RCC 7860 (cell line): ENCODE data around the gene GTF2I.
"Not testable (repeated sequence)": the region's sequence is repeated elsewhere in the genome, so short reads cannot be mapped to it uniquely, and the experiment has no call there.

Experiments
- DNase-seq: peaks from one replicate; pipeline ENCODE4 v3.0.0-alpha.2; 2015; ENCODE audit warnings: low spot score
- FAIRE-seq: peaks from 2 replicates; lab custom pipeline; 2012; peaks lifted over from hg19 to GRCh38; lab: Jason Lieb, UNC

Gene GTF2I

DNA sequence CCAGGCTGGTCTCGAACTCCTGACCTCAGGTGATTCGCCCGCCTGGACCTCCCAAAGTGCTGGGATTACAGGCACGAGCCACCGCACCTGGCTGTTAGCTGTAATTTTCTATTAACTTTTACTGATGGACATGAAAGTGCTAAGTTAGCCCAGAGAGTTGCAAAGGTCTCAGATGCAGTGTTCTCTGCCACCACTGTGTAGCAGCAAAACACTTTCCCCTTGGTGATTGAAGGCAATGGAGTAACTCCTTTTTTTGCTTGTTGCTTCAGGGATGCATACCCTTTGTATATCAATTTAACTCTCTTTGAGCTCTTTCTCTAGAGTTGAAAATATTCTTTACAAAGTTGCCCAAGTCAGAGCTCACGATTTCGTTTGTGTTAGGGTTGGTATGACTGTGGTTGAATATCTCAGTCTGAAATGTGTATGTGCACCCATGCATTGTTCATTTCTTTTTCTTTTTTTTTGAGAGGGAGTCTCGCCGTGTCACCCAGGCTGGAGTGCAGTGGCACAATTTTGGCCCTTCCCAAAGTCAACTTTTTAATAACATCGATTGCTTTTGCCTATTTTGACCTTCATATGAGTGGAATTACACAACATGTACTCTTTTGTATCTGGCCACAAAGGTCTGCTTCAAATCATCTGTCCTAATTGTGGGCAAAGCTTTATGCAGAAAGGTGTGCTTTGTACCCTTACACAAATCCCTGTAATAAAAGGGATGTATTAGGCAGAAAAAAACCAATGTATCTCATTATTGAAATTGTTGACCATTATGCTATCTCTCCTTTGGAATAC is 52.6 kb downstream of the GTF2I start:
- DNase-seq (no peak), FAIRE-seq (no peak)

DNA sequence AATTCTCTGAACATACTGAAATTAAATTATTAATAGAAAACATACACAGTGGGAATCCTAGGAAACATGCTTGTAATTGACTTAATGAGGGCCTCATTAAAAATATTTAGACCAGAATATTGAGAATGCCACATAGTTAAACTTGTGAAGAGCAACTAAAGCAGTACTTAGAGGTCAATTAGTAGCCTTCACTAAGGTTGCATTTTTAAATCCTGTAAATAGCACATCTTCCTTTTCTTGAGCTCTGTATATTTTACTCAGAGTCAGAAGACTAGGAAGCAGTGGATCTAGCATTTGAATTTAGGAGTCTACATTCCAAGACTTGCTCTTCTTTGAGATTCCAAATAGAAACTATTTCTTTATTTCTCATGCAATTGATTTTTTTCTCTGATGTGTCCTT is 56.0 kb downstream of the GTF2I start:
- FAIRE-seq, result no peak
- no peak for DNase-seq

DNA sequence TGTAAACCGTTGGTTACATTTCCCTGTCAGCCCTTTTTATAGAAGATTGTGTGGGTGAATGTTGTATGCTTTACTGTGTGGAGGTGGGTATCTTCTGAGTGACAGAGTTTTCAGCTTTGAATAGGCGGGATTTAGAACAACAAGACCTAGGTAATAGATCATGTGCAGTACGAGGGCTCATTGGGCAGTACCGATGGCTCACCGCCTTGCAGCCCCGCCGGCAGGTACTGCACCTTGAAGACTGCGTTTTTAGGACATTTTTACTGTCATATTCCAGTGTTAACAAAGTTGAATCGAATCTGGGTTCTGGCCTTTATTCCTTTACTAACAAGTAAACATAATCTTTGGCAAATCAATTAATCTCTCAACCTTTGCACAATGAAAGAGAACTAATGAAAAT is 60.4 kb downstream of the GTF2I start:
- FAIRE-seq, result no peak
- no peak for DNase-seq

DNA sequence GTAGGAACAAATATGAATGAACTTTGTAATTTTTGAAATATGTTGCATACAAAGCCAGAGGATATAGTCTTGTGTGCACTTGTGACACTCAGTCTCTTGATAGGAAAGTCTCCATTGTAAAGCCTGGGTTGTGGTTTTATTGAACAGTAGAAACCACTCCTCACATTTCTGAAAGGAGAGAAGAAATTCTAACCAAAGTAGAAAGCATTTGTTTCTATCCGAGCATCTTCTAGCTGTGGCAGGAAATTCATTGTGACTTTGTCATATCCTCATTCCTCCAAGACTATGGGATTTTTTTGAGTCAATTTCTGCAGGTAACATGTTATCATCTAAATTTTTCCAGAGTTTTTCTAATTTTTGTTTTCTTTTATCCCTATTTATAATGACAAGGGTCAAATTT is 60.8 kb downstream of the GTF2I start:
- FAIRE-seq (no peak), DNase-seq (no peak)

DNA sequence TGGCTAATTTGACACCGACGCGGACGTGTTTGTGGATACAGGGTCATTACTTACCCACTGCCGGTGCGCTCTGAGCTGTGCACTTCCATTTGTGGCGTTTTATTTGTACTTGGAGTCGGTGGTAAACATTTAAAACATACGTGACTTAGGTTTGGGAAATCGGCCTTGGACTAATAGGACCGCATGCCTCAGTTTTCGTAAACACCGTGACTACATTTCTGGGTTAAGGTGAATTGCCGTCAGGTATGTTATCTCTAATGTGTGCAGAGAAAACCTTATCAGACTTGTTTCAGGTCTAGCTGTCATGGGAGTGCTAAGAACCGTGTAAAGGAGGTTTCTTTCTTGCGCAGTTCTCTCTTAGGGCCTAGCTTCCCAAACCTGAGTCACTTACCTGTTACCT is 64.6 kb downstream of the GTF2I start:
- DNase-seq (no peak), FAIRE-seq (no peak)

DNA sequence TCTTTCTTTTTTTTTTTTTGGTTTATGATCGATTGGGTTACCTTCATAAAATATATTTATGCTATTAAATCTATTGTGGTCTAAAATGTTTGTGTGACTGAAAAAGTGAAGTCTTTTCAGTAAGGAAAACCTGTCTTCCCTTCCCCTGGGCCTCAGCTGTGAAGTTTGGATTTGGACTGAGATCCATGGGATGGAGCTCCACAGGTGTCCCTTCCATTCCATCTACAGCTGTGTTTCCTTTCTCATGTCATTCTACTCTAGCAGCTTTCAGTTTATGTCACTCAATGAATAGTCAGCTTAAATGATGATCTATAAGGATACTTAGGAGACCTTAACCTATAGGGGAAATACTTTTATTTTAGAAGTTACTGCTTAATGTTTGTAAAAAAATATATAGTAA is 68.3 kb downstream of the GTF2I start:
- no peak for FAIRE-seq
- no peak for DNase-seq

DNA sequence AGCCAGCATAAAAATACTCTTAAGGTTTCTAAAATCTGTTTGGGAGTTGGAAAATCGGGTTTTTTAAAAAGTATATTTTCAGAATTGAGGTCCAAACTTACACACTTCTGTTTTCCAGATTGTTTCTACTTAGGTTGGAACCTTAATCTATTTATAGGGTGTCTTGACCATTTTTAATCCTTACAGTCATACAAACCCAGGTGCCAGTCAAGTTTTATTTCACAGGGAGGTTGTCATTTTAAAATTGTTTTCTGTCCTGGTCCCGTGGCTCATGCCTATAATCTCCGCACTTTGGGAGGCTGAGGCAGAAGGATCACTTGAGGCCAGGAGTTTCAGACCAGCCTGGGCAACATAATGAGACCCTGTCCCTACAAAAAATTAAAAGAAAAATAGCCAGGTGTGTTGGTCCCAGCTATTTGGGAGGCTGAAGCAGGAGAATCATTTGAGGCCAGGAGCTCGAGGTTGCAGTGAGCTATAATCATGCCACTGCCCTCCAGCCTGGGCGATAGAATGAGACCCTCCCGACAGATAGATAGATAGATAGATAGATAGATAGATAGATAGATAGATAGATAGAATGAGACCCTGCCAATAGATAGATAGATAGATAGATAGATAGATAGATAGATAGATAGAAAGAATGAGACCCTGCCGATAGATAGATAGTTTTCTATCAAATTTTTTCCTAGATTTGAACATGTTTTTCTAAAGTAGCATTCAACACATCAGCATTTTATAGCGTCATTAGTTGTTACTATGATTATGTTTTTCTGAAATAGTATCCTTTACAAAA is 69.0 kb downstream of the GTF2I start:
- FAIRE-seq, result no peak
- DNase-seq, result no peak

DNA sequence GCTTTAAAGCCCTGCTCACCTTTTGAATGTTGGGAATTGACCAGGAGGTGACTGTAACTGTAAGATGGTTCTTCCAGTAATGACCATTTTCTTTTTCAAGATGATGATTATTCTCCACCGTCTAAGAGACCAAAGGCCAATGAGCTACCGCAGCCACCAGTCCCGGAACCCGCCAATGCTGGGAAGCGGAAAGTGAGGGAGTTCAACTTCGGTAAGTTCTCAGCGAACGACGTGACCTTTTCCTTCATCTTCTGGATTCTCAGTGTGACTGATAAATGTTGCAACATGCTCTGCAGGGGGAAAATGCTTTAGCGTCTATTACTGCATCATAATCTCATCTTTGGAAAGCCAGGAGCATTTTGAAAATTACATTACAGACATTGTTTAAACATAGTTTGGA is 71.2 kb downstream of the GTF2I start:
- not testable (repeated sequence) for FAIRE-seq

DNA sequence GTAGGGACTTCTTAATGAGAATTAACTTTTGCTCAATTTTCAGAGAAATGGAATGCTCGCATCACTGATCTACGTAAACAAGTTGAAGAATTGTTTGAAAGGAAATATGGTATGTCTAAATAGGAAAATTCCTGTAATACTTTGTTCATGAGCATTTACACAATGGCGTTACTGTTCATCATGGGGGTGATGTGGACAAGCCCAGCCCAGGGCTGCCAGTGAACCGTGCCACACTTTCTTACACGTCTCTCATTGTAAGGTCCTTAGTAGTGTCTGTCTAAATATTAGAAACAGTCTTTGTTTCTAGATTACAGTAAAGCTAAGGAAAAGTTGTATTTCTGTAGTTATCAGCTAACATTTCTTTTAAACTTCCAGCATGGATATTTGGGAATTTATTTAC is 72.7 kb downstream of the GTF2I start:
- not testable (repeated sequence) for DNase-seq, FAIRE-seq

More for the DNA sequence above, 71.2 kb downstream of the GTF2I start:
- not testable (repeated sequence) for DNase-seq

DNA sequence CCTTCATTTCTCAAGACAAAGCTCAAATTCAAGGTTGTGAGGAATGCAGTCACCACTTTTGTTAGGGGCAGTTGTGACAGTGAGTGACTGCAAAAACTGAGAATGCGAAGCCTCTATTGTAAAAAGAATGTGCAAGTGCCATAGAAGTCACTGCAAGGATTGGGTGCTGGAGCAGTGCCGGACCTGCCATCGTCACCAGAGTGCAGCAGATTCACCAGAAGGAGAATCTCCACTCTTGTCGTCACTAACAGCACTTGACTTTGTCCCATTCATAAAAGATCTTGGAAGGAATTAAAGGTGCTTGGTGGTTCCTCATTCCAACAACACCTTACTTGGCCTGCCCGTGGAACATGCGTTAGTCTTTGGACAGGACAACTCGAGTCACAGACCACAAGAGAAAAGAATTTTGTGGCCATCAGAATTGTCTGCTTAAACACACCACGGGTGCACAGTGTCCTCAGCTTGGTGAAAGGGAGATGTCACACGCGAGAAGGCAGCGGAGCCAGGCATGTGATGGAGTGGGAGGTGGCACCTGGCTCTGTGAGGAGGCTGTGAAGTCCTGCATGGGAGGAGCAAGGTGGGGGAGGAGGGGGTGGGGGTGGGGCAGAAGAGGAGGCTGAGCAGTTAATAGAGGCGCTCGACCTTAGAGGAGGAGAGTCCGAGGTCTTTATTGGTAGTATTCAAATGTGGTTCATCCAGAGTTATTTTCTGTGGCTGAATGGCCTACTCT is 82.6 kb downstream of the GTF2I start:
- FAIRE-seq, DNase-seq: not testable (repeated sequence)

DNA sequence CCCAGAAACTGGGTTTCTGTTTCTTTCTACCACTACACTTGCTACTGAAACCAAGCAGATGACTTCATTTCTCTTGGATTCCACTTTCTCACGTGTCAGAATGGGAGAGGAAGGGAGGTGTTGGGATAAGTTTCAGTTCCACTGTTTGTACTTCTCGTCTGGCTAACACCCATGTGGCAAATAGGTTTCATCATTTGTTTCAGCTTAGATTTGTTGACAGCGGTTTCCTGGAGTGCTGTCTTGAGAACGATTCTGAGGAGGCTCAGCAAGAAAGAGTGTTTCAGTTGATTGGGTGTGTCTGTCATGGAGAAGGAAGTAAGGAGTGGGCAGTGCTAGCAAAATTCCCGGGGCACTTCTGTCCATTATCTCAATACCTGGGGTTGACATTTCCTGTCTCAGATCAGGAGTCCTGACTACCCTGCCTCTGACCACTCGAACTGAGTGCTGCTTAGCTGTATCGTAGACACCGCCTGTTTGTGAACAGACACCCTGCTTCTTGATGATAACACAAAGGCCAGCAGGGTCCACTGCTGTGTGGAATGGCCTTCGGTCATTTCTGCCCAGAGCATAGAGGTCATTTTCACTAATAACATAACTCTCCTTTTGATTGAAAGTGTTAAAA is 86.5 kb downstream of the GTF2I start:
- not testable (repeated sequence) for DNase-seq, FAIRE-seq

DNA sequence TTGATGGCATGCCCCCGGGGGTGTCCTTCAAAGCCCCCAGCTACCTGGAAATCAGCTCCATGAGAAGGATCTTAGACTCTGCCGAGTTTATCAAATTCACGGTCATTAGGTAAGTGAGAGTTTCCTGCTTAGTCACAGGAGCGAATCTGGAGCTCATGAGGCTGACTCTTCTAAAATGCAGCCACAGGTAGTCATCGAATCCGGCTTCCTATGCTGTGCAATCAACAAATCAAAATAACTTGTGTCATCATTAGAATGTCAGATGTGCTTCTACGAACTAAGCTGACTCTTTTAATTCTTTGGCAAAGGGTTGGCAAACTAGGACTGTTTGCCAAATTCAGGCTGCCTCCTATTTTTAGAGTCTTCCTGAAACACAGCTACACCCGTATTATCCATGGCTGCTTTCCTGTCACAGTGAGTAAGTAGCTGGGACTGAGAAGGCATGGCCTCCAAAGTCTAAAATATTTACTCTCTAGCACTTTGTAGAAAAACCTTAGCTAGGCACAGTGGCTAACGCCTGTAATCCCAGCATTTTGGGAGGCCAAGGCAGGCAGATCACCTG is 96.5 kb downstream of the GTF2I start:
- not testable (repeated sequence) for DNase-seq
- peak; percentile 58 for FAIRE-seq

DNA sequence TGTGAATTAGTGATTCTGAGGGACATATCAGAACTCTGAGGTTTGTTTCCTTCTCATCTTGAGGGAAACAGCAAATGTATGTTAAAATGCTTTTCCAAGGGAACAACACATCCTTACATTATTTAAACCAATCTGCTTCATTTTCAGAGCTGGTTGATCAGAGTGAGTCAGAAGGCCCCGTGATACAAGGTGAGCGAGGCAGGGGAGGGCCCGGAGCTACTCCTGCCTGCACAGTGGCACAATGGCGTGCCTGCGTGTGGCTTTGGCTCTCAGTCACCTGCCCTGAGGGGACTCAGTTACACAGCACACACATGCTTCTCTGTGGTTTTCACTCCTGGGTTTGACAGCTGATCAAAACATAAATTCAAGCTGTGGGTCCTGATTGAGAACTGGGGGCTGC is 99.2 kb downstream of the GTF2I start:
- FAIRE-seq, DNase-seq: not testable (repeated sequence)

DNA sequence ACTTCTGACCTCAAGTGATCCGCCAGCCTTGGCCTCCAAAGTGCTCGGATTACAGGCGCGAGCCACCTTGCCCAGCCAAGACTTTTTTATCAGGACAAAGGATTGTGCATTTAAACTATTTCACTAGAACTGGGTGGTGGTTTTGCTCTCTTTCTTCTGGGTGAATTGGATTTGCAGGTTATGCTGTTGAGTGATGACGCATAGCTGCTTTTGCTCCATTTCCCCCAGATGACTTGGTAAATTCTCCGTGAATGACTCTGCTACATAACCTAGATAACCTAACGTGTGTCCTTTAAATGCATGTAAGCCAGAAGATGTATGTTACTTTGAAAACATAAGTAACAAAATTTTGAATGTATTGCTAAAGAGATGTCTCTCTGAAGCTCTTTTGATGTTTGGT is 100.8 kb downstream of the GTF2I start:
- not testable (repeated sequence) for DNase-seq, FAIRE-seq

DNA sequence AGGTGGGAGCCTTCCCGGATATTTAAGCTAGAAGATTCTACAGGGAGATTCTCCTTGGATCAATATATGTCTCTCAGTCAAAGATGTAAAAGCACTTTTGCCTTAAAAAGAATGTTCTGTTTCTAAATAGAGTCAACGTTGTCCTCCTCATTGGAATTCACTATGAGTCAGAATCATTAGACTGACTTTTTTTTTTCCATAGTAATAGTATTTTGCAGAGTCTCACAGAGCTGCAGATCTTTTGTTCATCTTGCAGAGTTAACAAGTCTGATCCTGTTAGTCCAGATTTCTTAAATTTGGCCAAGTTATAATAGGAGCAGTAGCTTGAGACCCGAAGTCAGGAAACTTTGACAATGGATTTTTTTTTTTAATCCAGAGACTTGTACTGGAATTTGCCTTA is 101.5 kb downstream of the GTF2I start:
- not testable (repeated sequence) for DNase-seq, FAIRE-seq

DNA sequence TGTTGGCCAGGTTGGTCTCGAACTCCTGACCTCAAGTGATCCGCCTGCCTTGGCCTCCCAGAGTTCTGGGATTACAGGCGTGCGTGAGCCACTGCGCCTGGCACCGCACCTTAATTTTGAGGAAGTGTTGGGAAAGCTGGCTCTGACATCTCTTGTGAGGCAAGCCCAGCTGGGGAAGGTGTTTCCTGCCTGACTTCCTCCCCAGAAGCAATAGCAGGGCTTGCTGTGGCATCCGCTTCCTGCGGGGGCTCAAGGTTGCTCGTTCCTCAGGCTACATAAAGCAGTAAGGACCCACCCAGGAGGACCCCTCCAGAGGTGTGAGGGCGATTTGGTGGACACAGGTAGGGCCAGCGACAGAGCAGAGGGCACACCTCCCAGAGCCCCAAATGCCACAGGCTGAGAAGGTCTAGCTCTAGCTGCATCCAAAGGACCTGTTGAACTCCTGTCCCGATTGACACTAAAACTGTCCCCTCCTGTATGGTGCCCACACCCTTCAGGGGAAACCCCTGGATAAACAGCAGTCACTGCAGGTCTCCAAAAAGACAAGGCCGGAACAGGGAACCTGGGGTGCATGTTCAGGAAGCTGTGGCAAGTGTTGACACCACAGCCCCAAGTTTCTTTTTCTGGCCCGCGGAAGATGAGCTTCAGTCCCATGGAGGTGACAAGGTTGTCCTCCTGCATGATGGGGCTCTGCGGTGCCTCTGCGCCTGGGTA is 107.8 kb downstream of the GTF2I start:
- not testable (repeated sequence) for FAIRE-seq, DNase-seq

DNA sequence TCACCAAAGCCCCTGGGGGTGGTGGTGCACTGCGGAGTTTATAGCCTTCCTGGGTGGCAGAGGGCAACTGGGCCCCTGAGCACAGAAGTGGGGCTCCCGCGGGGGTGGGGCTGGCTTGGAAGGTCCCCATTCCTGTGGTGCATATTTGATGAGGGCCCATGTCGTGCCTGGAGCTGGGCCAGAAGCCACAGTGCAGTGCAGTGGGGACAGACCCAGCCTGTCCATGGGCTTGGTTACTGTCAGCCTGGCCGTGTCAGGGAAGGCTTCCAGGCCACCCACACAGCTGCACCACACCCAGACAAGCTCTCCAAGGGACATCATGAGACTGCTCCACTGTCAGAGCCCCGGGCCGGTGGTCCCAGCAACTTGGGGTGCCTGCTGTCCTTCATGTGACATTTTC is 109.0 kb downstream of the GTF2I start:
- not testable (repeated sequence) for DNase-seq, FAIRE-seq

DNA sequence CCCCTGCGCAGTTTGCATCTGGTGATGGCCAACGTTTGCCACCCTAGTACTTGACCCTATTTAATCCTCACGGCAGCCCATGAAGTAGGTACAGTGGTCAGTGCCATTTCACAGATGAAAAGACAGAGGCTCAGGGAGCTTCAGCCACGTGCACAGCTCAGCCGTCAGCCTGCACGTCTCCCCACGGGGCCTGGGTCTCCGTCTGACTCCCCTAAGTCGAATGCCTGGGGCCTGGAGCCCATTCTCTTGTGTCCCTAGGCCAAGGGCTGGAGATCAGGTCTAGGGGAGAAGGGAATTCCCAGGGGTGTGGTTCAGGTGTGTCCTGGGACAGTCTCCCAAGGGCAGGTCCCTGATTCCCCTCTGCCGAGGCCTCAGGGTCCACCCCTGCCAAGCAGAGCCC is 109.5 kb downstream of the GTF2I start:
- not testable (repeated sequence) for DNase-seq, FAIRE-seq

DNA sequence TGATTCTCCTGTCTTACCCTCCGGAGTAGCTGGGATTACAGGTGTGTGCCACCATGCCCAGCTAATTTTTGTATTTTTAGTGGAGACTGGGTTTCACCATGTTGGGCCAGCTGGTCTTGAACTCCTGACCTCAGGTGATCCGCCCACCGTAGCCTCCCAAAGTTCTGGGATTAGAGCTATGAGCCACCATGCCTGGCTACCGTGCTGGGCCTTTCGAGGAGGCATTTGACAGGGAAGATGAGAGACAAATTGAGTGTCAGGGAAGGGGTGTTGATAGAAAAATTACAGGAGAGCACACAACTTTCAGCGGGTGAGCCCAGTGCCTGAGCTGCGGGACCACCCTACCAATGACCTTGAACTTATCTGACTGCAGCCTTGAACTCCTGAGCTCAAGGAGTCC is 112.5 kb downstream of the GTF2I start:
- not testable (repeated sequence) for FAIRE-seq, DNase-seq

DNA sequence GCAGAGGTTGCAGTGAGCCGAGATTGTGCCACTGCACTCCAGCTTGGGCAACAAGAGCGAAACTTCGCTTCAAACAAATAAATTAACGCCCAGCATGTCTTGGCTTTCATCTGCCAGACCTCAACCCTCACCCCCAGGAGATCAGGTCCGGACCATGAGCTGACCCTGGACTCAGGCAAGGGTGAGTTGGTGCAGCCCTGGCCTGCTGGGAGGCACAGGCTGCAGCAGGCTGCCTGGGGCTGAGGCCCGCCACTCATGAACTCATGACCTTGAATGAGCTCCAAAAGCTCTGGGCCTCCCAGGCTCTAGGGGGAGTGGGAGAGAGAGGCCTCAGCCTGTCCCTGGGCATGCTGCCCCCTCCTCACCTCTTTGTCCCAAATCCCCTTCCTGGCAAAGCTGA is 114.6 kb downstream of the GTF2I start:
- not testable (repeated sequence) for FAIRE-seq, DNase-seq
